ENCODE results near the gene ATXN3. TPM values are rescaled to one million over a fixed set of nuclear protein-coding genes. Genes with fewer than 3 reads are reported as not detected.

The ATXN3 gene
- total and polyA plus RNA-seq, 2 of the 13 experiments (the other 11 are each of a cell fraction or from before 2014, with no cell fraction given), result 14.9 to 17.3 TPM

GRCh38 chr14:92121207-92121669 lies 14.9 kb upstream of the ATXN3 start:
- H3K4me3 ChIP-seq (replicated peaks in 1 of 3; ENCODE audit: insufficient read depth in 1 of 3, low read depth in 2 of 3, low read length in 3 of 3), result peak overlapping the region; percentile 89 to 97 (median 90)
- H3K79me2 ChIP-seq (ENCODE audit: insufficient read depth, low read length), result peaks cover 24% of the 10 kb centered on the region
- CTCF ChIA-PET (ENCODE audit: low intra/inter-chr PET ratio, low total read pairs), result no interaction called here
- H3K36me3 ChIP-seq (replicated peaks in 1 of 2; ENCODE audit: control insufficient read depth in 1 of 2, insufficient read depth in 2 of 2, low read length in 2 of 2), result peaks cover 0 to 1% of the 10 kb centered on the region in 2 experiments; a peak in 1 of 5 replicates
- POLR2A ChIA-PET, result interaction anchor here (0.5 to 3.9 kb wide), 10 partner anchors 9 to 1724 kb away, joined by 3 to 93 read pairs (median 6); partner anchors contain the start of genes ATXN3 and TRIP11
- H3K4me2 ChIP-seq (ENCODE audit: low read depth, low read length), result peak overlapping the region; percentile 88
- ATAC-seq (peak; percentile 29), DNase-seq (ENCODE audit: low spot score) (peak; percentile 4), FAIRE-seq (no peak)
- H2AFZ ChIP-seq (ENCODE audit: low read length), result peak overlapping the region; percentile 0
- WGBS (ENCODE audit: low lambda C conversion rate), result 1% methylated on average over 17 of the region's 36 CpGs
- peaks cover 37% of the 10 kb centered on the region for H3K4me1 ChIP-seq (ENCODE audit: insufficient read depth, low read length)
- in situ Hi-C loops (cut with HindIII; ENCODE audit: extremely low pct_ligation_motif_present, low pct_unique_long_range_greater_than_20kb), result no loop called here
- H4K20me1 ChIP-seq (ENCODE audit: insufficient read depth, low read length), result no peaks in the 10 kb centered on the region
- H3K27me3 ChIP-seq (ENCODE audit: control insufficient read depth in 1 of 2, insufficient read depth in 2 of 2, low read length in 2 of 2), result no peaks in the 10 kb centered on the region; a peak in 1 of 5 replicates
- no peaks in the 10 kb centered on the region for H3K9me3 ChIP-seq (ENCODE audit: low read length)
- peak overlapping the region; percentile 94 for H3K27ac ChIP-seq (ENCODE audit: extremely low read length, insufficient read depth, low read length)
- TSS peak; percentile 81 for BruUV-seq (replicated peaks)
- H3K9ac ChIP-seq (ENCODE audit: insufficient read depth, low read depth, low read length), result peak overlapping the region; percentile 100
- intact Hi-C loops (cut with micrococcal nuclease; ENCODE audit: unreplicated experiment), result no loop called here
- TF ChIP-seq ZNF205 (CRISPR knock-in tag; IDR thresholded peaks at IDR 0.05), result no peak
- TF ChIP-seq ZNF883 (CRISPR knock-in tag; IDR thresholded peaks at IDR 0.05; ENCODE audit: not compliant biosample characterization), result peak; percentile 13
- 0 out of 2 replicates have a peak, but pooled peaks have one; percentile 14 for TF ChIP-seq CTCF (CRISPR knock-in tag; IDR thresholded peaks at IDR 0.05)
- TF ChIP-seq HNF1B (CRISPR knock-in tag; IDR thresholded peaks at IDR 0.05), result no peak
- TF ChIP-seq MEIS2 (CRISPR knock-in tag; IDR thresholded peaks at IDR 0.05), result 0 out of 2 replicates have a peak, but pooled peaks have one; percentile 0
- peak; percentile 87 for TF ChIP-seq POLR2AphosphoS5 (IDR thresholded peaks at IDR 0.05; ENCODE audit: low read depth, low read length)
- TF ChIP-seq ZNF317 (CRISPR knock-in tag; IDR thresholded peaks at IDR 0.05), result 0 out of 2 replicates have a peak, but pooled peaks have one; percentile 19
- 0 out of 2 replicates have a peak, but pooled peaks have one; percentile 9 for TF ChIP-seq ZC3H13 (CRISPR knock-in tag; IDR thresholded peaks at IDR 0.05)
- TF ChIP-seq ELK4 (CRISPR knock-in tag; IDR thresholded peaks at IDR 0.05; ENCODE audit: borderline replicate concordance), result no peak
- TF ChIP-seq NFKB2 (CRISPR knock-in tag; IDR thresholded peaks at IDR 0.05; ENCODE audit: borderline replicate concordance), result 0 out of 2 replicates have a peak, but pooled peaks have one; percentile 19
- TF ChIP-seq ZBTB4 (CRISPR knock-in tag; IDR thresholded peaks at IDR 0.05; ENCODE audit: borderline replicate concordance), result 0 out of 2 replicates have a peak, but pooled peaks have one; percentile 39
- TF ChIP-seq SAP130 (CRISPR knock-in tag; IDR thresholded peaks at IDR 0.05; ENCODE audit: low read depth), result peak; percentile 62
- no peak for TF ChIP-seq PHF5A (CRISPR knock-in tag; IDR thresholded peaks at IDR 0.05; ENCODE audit: low read depth, unreplicated experiment)

Data from HepG2 (cell line).